ENCODE results near the gene HUNK.

DNA sequence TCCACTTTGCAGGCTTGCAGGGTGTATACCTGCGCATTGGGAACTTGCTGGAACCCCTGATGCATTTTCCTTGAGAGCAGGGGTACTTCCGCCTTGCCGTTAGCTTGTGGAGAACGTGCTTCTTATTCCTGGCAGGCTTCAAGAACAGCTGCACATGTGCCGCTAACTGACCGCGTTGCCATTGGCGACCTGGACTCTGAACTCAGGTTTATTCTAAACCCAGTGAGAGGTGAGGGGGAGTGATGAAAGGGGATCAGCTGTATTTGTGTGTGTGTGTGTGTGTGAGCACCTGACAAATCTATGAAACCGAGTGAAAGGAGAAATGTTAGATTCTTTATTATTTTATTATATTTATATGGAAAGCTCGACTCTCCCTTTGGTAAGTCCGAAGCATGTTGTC, 128.6 kb downstream of the HUNK start:
- TF ChIP-seq, protein P1, sequence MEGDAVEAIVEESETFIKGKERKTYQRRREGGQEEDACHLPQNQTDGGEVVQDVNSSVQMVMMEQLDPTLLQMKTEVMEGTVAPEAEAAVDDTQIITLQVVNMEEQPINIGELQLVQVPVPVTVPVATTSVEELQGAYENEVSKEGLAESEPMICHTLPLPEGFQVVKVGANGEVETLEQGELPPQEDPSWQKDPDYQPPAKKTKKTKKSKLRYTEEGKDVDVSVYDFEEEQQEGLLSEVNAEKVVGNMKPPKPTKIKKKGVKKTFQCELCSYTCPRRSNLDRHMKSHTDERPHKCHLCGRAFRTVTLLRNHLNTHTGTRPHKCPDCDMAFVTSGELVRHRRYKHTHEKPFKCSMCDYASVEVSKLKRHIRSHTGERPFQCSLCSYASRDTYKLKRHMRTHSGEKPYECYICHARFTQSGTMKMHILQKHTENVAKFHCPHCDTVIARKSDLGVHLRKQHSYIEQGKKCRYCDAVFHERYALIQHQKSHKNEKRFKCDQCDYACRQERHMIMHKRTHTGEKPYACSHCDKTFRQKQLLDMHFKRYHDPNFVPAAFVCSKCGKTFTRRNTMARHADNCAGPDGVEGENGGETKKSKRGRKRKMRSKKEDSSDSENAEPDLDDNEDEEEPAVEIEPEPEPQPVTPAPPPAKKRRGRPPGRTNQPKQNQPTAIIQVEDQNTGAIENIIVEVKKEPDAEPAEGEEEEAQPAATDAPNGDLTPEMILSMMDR (IDR thresholded peaks at IDR 0.05; ENCODE audit: insufficient read depth, low read depth, low read length): no peak
- TF ChIP-seq EZH2 (IDR thresholded peaks at IDR 0.05; ENCODE audit: insufficient read depth, low read length): no peak

All from astrocyte (in vitro differentiated cells and primary cell).